ENCODE results near the gene C1QL3.

DNA sequence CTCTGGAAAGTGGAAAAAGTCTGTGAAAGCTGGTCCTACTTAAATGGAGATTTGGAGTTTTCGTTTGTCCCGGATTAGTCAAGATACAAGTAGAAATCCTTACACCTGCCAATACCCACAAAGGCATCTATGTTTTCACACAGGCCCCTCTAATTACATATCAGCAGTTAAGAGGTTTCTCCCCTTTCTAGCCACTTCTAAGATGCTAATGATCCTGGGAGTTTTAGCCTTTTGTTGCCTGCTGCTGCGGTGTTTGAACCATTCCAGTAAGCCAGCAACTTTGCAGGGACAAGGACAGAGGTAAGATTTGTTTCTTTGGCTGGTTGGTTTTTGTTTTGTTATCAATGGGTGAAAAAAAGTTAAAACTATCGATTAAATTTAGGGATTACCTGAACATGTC is 5.8 kb upstream of the C1QL3 start:
- TF ChIP-seq ZNF274 (IDR thresholded peaks at IDR 0.05; ENCODE audit: low read depth, low read length) (no peak), SUZ12 (IDR thresholded peaks at IDR 0.05; ENCODE audit: extremely low read depth, insufficient read depth, insufficient read length) (no peak)

All from NT2/D1 (cell line).